ENCODE measurements around the gene UBE2G2.
A peak's percentile ranks its signal among the peaks of the same experiment; 100 is the strongest.

Gene UBE2G2

GRCh38 chr21:44817506-44817880 lies 15.9 kb upstream of the UBE2G2 start:
- H3K27ac ChIP-seq = peak overlapping the region; percentile 57
- TF ChIP-seq CTCF (conservative IDR thresholded peaks at IDR 0.05) = no peak
- no peak for TF ChIP-seq ZFX (IDR thresholded peaks at IDR 0.05)

GRCh38 chr21:44816761-44817505 lies 15.3 kb upstream of the UBE2G2 start:
- TF ChIP-seq CTCF (conservative IDR thresholded peaks at IDR 0.05) (no peak), ZFX (IDR thresholded peaks at IDR 0.05) (no peak)
- H3K27ac ChIP-seq = peak overlapping the region; percentile 57

- no peak overlapping the region for H3K27ac ChIP-seq
- TF ChIP-seq ZFX (IDR thresholded peaks at IDR 0.05) (no peak), CTCF (conservative IDR thresholded peaks at IDR 0.05) (no peak)
Observed at GRCh38 chr21:44815852-44816628, 14.4 kb upstream of the UBE2G2 start.

- no peak overlapping the region for H3K27ac ChIP-seq
- TF ChIP-seq CTCF (conservative IDR thresholded peaks at IDR 0.05) (no peak), ZFX (IDR thresholded peaks at IDR 0.05) (no peak)
Observed at GRCh38 chr21:44815225-44815624, 13.6 kb upstream of the UBE2G2 start.

- TF ChIP-seq ZFX (IDR thresholded peaks at IDR 0.05) = no peak
- no peak for TF ChIP-seq CTCF (conservative IDR thresholded peaks at IDR 0.05)
- no peak overlapping the region for H3K27ac ChIP-seq
Observed at GRCh38 chr21:44814498-44815023, 12.9 kb upstream of the UBE2G2 start.

GRCh38 chr21:44813727-44814126 lies 12.1 kb upstream of the UBE2G2 start:
- TF ChIP-seq ZFX (IDR thresholded peaks at IDR 0.05) (no peak), CTCF (conservative IDR thresholded peaks at IDR 0.05) (no peak)
- no peak overlapping the region for H3K27ac ChIP-seq

- H3K27ac ChIP-seq = no peak overlapping the region
- TF ChIP-seq CTCF (conservative IDR thresholded peaks at IDR 0.05) (no peak), ZFX (IDR thresholded peaks at IDR 0.05) (no peak)
Observed at GRCh38 chr21:44813149-44813548, 11.5 kb upstream of the UBE2G2 start.
